HEK293 (cell line): Measurements from ENCODE around the gene PTPRN2.

ENCODE experiments used
- CTCF ChIA-PET: fragments of 350-600 bp; formaldehyde crosslinking; extraction: SDS; loops from one replicate; lab custom pipeline; 2021; ENCODE audit warnings: antibody characterized with exemption; lab: Yijun Ruan, JAX
- POLR2A ChIA-PET: fragments of 300-600 bp; formaldehyde crosslinking; extraction: SDS; loops from one replicate; lab custom pipeline; 2020; ENCODE audit warnings: antibody characterized with exemption, inconsistent platforms; lab: Yijun Ruan, JAX
- H3K27ac ChIP-seq: fragments of 200-500 bp; sonication (Bioruptor generic); 2 replicates; pipeline ENCODE4 v1.5.1; 2014; ENCODE audit warnings: low read depth, low read length, control low read depth, inconsistent platforms; ENCODE audit errors: extremely low read depth
- H3K36me3 ChIP-seq, 2 experiments: fragments of 200-500 bp in 1 of 2; sonication (Bioruptor generic) in 1 of 2; 1 replicate in 1 of 2; 2 replicates in 1 of 2; pipeline ENCODE4 v1.5.1; 2014 to 2017; ENCODE audit warnings: inconsistent platforms in 2 of 2, low read length in 2 of 2; ENCODE audit not compliant: control insufficient read depth in 2 of 2, insufficient read depth in 1 of 2
- H3K4me1 ChIP-seq: fragments of 200-500 bp; sonication (Bioruptor generic); 2 replicates; pipeline ENCODE4 v1.5.1; 2014; ENCODE audit warnings: mild to moderate bottlenecking, low read length, inconsistent platforms; ENCODE audit not compliant: control insufficient read depth, insufficient read depth
- H3K4me3 ChIP-seq: 2 replicates; pipeline ENCODE4 v1.5.1; 2011; ENCODE audit warnings: low read depth, mild to moderate bottlenecking, control low read depth, low read length, moderate library complexity
- H3K9me3 ChIP-seq: fragments of 200-500 bp; sonication (Bioruptor generic); 2 replicates; pipeline ENCODE4 v1.5.1; 2014; ENCODE audit warnings: low read depth, low read length, inconsistent platforms; ENCODE audit not compliant: control insufficient read depth, insufficient read depth
- FEZF1 ChIP-seq: fragments of 450-650 bp; formaldehyde crosslinking; IDR thresholded peaks from 2 replicates; pipeline ENCODE4 v1.5.1; 2016; ENCODE audit warnings: missing biosample characterization, missing genetic modification characterization
- PRDM2 ChIP-seq: fragments of 450-650 bp; formaldehyde crosslinking; IDR thresholded peaks from 2 replicates; pipeline ENCODE4 v1.5.1; 2016; ENCODE audit warnings: missing biosample characterization, missing genetic modification characterization, borderline replicate concordance
- SP7 ChIP-seq: fragments of 450-650 bp; formaldehyde crosslinking; IDR thresholded peaks from 2 replicates; pipeline ENCODE4 v1.5.1; 2016; ENCODE audit warnings: missing biosample characterization, missing genetic modification characterization
- YY2 ChIP-seq: fragments of 450-650 bp; formaldehyde crosslinking; IDR thresholded peaks from 2 replicates; pipeline ENCODE4 v1.5.1; 2016; ENCODE audit warnings: missing biosample characterization, missing genetic modification characterization
- ZBTB48 ChIP-seq: fragments of 450-650 bp; formaldehyde crosslinking; IDR thresholded peaks from 2 replicates; pipeline ENCODE4 v1.5.1; 2016; ENCODE audit warnings: missing biosample characterization, missing genetic modification characterization
- ZFP37 ChIP-seq: fragments of 450-650 bp; formaldehyde crosslinking; IDR thresholded peaks from 2 replicates; pipeline ENCODE4 v1.5.1; 2016; ENCODE audit warnings: missing biosample characterization, missing genetic modification characterization
- ZNF112 ChIP-seq: fragments of 450-650 bp; formaldehyde crosslinking; IDR thresholded peaks from 2 replicates; pipeline ENCODE4 v1.5.0; 2017; ENCODE audit warnings: missing biosample characterization, missing genetic modification characterization
- ZNF133 ChIP-seq: fragments of 450-650 bp; formaldehyde crosslinking; IDR thresholded peaks from 2 replicates; pipeline ENCODE4 v1.5.1; 2016; ENCODE audit warnings: missing biosample characterization, missing genetic modification characterization
- ZNF140 ChIP-seq: fragments of 450-650 bp; formaldehyde crosslinking; IDR thresholded peaks from 2 replicates; pipeline ENCODE4 v1.5.1; 2016; ENCODE audit warnings: missing biosample characterization, missing genetic modification characterization
- ZNF19 ChIP-seq: fragments of 450-650 bp; formaldehyde crosslinking; IDR thresholded peaks from 2 replicates; pipeline ENCODE4; 2016; ENCODE audit warnings: missing biosample characterization, missing genetic modification characterization, low read depth
- ZNF221 ChIP-seq: fragments of 450-650 bp; formaldehyde crosslinking; IDR thresholded peaks from 2 replicates; pipeline ENCODE4 v1.5.1; 2017; ENCODE audit warnings: missing biosample characterization, missing genetic modification characterization, borderline replicate concordance
- ZNF23 ChIP-seq: fragments of 450-650 bp; formaldehyde crosslinking; IDR thresholded peaks from 2 replicates; pipeline ENCODE4 v1.5.1; 2016; ENCODE audit warnings: missing biosample characterization, missing genetic modification characterization, borderline replicate concordance
- ZNF311 ChIP-seq: fragments of 450-650 bp; formaldehyde crosslinking; IDR thresholded peaks from 2 replicates; pipeline ENCODE4 v1.5.1; 2017; ENCODE audit warnings: missing biosample characterization, missing genetic modification characterization, borderline replicate concordance
- ZNF335 ChIP-seq: fragments of 450-650 bp; formaldehyde crosslinking; conservative IDR thresholded peaks from 2 replicates; pipeline ENCODE4 v1.5.1; 2016; ENCODE audit warnings: missing biosample characterization, missing genetic modification characterization
- ZNF354C ChIP-seq: fragments of 450-650 bp; formaldehyde crosslinking; IDR thresholded peaks from 2 replicates; pipeline ENCODE4 v1.5.1; 2016; ENCODE audit warnings: missing biosample characterization, missing genetic modification characterization, low read depth, borderline replicate concordance
- ZNF426 ChIP-seq: fragments of 450-650 bp; formaldehyde crosslinking; IDR thresholded peaks from 2 replicates; pipeline ENCODE4 v1.5.1; 2017; ENCODE audit warnings: missing biosample characterization, missing genetic modification characterization, mild to moderate bottlenecking, inconsistent platforms, moderate library complexity
- ZNF473 ChIP-seq: fragments of 450-650 bp; formaldehyde crosslinking; IDR thresholded peaks from 2 replicates; pipeline ENCODE4 v1.5.1; 2017; ENCODE audit warnings: missing biosample characterization, missing genetic modification characterization
- TF ChIP-seq, protein P1 (sequence below): fragments of 450-650 bp; formaldehyde crosslinking; IDR thresholded peaks from 2 replicates; pipeline ENCODE4 v1.5.1; 2016; ENCODE audit warnings: missing biosample characterization, missing genetic modification characterization
- TF ChIP-seq, protein P2 (sequence below): fragments of 450-650 bp; formaldehyde crosslinking; IDR thresholded peaks from 2 replicates; pipeline ENCODE4 v1.5.1; 2016; ENCODE audit warnings: missing biosample characterization, missing genetic modification characterization
- TF ChIP-seq, protein P3 (sequence below): fragments of 450-650 bp; formaldehyde crosslinking; IDR thresholded peaks from 2 replicates; pipeline ENCODE4 v1.5.1; 2016; ENCODE audit warnings: missing biosample characterization, missing genetic modification characterization
- TF ChIP-seq, protein P4 (sequence below): fragments of 450-650 bp; formaldehyde crosslinking; conservative IDR thresholded peaks from 2 replicates; pipeline ENCODE4 v1.5.1; 2016; ENCODE audit warnings: low read depth, missing biosample characterization, missing genetic modification characterization

PTPRN2 gene

GRCh38 chr7:158285383-158285770 is 302.2 kb downstream of the PTPRN2 start (continued):
- TF ChIP-seq ZNF19 (tag by site-specific recombination) (no peak), ZNF473 (tag by site-specific recombination) (no peak), ZFP37 (tag by site-specific recombination) (no peak), SP7 (tag by site-specific recombination) (no peak)

GRCh38 chr7:158284617-158285382 is 302.8 kb downstream of the PTPRN2 start:
- Histone ChIP-seq H3K36me3 (no peaks in the 10 kb centered on the region), H3K27ac (no peak overlapping the region), H3K4me3 (no peak overlapping the region), H3K9me3 (no peaks in the 10 kb centered on the region)
- POLR2A ChIA-PET = no interaction called here
- CTCF ChIA-PET = no interaction called here
- TF ChIP-seq, protein P1, sequence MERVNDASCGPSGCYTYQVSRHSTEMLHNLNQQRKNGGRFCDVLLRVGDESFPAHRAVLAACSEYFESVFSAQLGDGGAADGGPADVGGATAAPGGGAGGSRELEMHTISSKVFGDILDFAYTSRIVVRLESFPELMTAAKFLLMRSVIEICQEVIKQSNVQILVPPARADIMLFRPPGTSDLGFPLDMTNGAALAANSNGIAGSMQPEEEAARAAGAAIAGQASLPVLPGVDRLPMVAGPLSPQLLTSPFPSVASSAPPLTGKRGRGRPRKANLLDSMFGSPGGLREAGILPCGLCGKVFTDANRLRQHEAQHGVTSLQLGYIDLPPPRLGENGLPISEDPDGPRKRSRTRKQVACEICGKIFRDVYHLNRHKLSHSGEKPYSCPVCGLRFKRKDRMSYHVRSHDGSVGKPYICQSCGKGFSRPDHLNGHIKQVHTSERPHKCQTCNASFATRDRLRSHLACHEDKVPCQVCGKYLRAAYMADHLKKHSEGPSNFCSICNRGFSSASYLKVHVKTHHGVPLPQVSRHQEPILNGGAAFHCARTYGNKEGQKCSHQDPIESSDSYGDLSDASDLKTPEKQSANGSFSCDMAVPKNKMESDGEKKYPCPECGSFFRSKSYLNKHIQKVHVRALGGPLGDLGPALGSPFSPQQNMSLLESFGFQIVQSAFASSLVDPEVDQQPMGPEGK = no peak
- TF ChIP-seq ZNF140 (tag by site-specific recombination) (no peak), YY2 (tag by site-specific recombination) (no peak), ZNF335 (tag by site-specific recombination) (no peak), PRDM2 (tag by site-specific recombination) (no peak), FEZF1 (tag by site-specific recombination) (no peak), ZNF133 (tag by site-specific recombination) (no peak), ZNF426 (tag by site-specific recombination) (no peak), ZNF354C (no peak), ZBTB48 (tag by site-specific recombination) (no peak), ZNF23 (tag by site-specific recombination) (no peak), ZNF311 (tag by site-specific recombination) (no peak), ZNF221 (no peak), ZNF112 (tag by site-specific recombination) (no peak)
- TF ChIP-seq, protein P2, sequence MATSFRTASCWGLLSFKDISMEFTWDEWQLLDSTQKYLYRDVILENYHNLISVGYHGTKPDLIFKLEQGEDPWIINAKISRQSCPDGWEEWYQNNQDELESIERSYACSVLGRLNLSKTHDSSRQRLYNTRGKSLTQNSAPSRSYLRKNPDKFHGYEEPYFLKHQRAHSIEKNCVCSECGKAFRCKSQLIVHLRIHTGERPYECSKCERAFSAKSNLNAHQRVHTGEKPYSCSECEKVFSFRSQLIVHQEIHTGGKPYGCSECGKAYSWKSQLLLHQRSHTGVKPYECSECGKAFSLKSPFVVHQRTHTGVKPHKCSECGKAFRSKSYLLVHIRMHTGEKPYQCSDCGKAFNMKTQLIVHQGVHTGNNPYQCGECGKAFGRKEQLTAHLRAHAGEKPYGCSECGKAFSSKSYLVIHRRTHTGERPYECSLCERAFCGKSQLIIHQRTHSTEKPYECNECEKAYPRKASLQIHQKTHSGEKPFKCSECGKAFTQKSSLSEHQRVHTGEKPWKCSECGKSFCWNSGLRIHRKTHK = no peak
- TF ChIP-seq, protein P3, sequence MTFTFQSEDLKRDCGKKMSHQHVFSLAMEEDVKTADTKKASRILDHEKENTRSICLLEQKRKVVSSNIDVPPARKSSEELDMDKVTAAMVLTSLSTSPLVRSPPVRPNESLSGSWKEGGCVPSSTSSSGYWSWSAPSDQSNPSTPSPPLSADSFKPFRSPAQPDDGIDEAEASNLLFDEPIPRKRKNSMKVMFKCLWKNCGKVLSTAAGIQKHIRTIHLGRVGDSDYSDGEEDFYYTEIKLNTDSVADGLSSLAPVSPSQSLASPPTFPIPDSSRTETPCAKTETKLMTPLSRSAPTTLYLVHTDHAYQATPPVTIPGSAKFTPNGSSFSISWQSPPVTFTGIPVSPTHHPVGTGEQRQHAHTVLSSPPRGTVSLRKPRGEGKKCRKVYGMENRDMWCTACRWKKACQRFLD (tag by site-specific recombination) = no peak
- TF ChIP-seq, protein P4, sequence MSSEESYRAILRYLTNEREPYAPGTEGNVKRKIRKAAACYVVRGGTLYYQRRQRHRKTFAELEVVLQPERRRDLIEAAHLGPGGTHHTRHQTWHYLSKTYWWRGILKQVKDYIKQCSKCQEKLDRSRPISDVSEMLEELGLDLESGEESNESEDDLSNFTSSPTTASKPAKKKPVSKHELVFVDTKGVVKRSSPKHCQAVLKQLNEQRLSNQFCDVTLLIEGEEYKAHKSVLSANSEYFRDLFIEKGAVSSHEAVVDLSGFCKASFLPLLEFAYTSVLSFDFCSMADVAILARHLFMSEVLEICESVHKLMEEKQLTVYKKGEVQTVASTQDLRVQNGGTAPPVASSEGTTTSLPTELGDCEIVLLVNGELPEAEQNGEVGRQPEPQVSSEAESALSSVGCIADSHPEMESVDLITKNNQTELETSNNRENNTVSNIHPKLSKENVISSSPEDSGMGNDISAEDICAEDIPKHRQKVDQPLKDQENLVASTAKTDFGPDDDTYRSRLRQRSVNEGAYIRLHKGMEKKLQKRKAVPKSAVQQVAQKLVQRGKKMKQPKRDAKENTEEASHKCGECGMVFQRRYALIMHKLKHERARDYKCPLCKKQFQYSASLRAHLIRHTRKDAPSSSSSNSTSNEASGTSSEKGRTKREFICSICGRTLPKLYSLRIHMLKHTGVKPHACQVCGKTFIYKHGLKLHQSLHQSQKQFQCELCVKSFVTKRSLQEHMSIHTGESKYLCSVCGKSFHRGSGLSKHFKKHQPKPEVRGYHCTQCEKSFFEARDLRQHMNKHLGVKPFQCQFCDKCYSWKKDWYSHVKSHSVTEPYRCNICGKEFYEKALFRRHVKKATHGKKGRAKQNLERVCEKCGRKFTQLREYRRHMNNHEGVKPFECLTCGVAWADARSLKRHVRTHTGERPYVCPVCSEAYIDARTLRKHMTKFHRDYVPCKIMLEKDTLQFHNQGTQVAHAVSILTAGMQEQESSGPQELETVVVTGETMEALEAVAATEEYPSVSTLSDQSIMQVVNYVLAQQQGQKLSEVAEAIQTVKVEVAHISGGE (tag by site-specific recombination) = no peak
- TF ChIP-seq, all 188 proteins: peak for 0
- no peaks in the 10 kb centered on the region for H3K4me1 ChIP-seq
